PFSK-1 (cell line): Measurements from ENCODE around the gene BMP8B.

Source experiments
- POLR2AphosphoS5 ChIP-seq: IDR thresholded peaks from 2 replicates; pipeline ENCODE4 v1.6.1; 2012; ENCODE audit warnings: low read depth, mild to moderate bottlenecking, control low read depth, low read length, moderate library complexity
- REST ChIP-seq, 2 experiments: IDR thresholded peaks; 2 replicates each; pipeline versions ENCODE4 v1.6.1 to v1.8.0; 2011 to 2012; ENCODE audit warnings: low read depth in 2 of 2, low read length in 2 of 2, control low read depth in 1 of 2, inconsistent platforms in 1 of 2, mild to moderate bottlenecking in 1 of 2, moderate library complexity in 1 of 2; ENCODE audit not compliant: insufficient read depth in 1 of 2
- SIN3A ChIP-seq: IDR thresholded peaks from 2 replicates; pipeline ENCODE4 v1.6.1; 2012; ENCODE audit warnings: mild to moderate bottlenecking, low read length, moderate library complexity, borderline replicate concordance; ENCODE audit not compliant: insufficient read depth

- no peak for TF ChIP-seq POLR2AphosphoS5
- no peak for TF ChIP-seq REST (IDR thresholded peaks at IDR 0.05; ENCODE audit: insufficient read depth in 1 of 2, low read depth in 2 of 2, low read length in 2 of 2)
- no peak for TF ChIP-seq SIN3A
Measured at GRCh38 chr1:39802496-39803260, 14.0 kb upstream of the BMP8B start.
